Measurements from ENCODE around the gene CDCA7.
"Not testable (repeated sequence)": the region's sequence is repeated elsewhere in the genome, so short reads cannot be mapped to it uniquely, and the experiment has no call there.

Gene CDCA7

DNA sequence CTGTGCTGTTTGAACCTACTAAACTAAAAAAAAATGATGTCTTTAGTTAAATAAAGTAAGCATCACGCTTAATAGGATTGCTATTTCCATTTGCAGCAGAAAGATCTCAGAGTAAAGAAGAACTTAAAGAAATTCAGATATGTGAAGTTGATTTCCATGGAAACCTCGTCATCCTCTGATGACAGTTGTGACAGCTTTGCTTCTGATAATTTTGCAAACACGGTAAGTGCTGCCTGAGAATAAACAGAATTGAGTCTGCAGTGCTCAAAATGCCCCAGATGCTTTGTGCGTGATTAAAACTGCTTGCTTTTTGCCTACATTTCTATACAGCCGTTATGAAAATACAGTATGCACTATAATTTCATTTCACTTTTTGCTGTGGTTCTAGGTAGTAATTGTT, 3.9 kb downstream of the CDCA7 start:
- DNase-seq (ENCODE audit: low read depth) = no peak

DNA sequence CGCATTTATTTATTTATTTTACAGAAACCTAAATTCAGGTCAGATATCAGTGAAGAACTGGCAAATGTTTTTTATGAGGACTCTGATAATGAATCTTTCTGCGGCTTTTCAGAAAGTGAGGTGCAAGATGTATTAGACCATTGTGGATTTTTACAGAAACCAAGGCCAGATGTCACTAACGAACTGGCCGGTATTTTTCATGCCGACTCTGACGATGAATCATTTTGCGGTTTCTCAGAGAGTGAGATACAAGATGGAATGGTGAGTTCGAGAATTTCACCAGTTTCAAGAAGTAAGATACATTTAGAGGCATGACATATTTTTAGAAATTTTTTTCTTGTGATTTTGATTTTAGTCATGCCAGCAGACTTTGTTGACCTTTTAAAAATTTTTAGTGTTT, 4.6 kb downstream of the CDCA7 start:
- no peak for DNase-seq (ENCODE audit: low read depth)

DNA sequence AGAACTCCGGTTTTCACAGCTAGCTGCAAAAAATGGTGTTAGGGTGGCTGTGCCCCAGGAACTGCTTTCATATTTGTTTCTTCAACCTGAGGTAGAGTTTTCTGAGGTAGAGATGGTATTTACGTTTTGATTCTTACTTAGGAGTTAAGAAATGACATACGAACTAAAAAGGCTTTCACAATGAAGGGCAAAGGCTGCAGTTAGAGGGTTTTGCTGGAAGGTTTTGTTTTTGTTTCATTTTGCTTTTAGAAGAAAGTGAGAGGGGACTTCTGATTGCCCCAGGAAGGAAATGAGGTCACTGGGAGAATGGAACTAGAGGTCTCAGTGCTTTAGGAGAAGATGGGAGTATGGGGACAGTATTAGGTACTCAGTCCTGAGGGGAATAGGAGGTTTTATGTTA, 15.5 kb downstream of the CDCA7 start:
- DNase-seq (ENCODE audit: low read depth) = no peak

DNA sequence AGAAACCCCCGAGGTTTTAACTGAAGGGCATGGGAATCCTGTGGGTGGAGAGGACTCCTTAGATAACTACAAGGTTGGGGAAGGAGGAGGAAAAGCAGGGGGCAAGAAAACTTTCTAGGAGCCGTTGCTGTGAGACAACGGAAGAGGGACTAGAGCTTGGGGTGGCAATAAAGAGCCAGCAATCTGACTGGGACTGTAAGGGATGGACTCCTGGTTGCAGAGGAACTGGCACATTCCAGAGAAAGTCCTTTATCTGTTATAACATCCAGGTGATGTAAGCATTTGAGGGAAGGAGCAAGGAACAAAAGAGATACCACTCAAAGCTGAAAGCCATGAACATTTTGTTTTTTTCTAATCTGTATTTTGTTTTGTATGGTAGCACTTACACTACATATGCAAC, 16.4 kb downstream of the CDCA7 start:
- no peak for DNase-seq (ENCODE audit: low read depth)

DNA sequence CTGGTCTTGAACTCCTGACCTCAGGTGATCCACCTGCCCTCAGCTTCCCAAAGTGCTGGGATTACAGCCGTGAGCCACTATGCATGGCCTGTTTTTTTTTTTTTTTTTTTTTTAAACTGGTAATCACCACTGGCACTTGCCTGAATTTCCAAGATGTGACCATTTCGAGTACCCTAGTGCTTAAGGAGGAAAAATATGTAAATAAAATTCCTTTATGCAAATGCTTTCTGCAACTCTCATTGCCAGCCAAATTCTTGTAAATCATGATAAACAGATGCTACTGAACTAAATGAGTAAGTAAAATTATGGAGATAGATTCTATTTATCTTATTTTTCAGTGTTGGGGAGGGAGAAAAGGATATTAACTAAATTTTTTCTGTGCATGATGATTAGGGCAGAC, 18.6 kb downstream of the CDCA7 start:
- DNase-seq (ENCODE audit: low read depth) = no peak

DNA sequence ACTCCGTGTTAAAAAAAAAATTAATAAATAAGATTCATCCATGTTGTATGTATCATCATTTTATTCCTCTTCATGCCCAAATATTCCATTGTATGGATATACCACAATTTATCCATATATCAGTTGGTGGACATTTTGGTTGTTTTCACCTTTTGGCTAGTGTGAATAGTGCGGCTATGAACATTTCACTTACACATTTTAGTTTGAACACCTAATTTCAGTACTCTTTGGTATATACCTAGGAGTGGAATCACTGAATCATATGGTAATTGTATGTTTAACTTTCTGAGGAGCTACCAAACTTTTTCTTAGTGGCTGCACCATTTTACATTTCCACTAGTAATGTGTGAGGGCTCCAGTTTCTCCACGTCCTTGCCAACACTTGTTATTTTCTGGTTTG, 20.0 kb downstream of the CDCA7 start:
- DNase-seq (ENCODE audit: low read depth) = no peak

DNA sequence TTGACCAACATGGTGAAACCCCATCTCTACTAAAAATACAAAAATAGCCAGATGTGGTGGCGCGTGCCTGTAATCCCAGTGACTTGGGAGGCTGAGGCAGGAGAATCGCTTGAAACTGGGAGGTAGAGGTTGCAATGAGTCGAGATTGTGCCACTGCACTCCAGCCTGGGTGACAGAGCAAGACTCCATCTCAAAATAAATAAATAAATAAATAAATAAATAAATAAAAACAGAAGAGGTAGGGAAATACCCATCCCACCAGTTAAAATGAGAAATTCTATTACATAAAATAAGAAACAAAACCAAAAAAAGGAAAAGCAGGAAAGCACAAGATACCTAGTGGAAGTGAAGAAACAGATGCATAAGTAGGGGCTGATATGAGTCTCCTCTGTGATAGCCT, 30.9 kb downstream of the CDCA7 start:
- DNase-seq (ENCODE audit: low read depth) = not testable (repeated sequence)

DNA sequence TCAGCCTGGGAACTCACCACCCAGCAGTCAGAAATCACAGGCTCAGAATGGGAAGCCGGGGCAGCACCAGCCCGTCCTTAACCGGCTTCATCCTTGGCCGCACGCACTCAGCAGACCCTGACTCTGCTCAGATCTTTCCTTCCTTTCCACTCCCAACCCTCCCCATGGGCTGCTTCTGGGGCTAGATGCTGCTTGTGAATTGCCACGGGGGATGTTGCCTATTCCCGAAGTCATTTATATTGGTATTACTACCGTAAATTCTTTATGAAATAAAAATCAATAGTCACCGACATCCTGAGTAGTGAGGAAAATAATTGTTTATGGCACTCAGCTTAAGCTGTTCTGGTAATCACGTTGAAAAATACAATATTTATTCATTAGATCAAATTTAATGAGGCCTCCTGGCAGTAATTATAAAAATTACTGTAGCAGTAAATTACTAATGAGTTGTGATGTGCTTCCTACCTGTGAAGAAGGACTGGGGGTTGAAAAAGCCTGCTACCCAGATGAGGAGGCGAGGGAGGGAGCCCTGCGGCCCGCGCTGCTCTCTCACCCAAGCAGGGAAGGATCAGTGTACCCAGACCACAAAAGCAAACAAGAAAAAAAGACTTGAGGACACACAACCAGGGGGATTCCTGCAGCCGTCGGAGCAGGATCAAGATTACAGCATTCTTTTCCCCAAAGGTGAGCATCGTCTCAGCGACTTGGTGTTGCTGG, 31.5 kb downstream of the CDCA7 start:
- no peak for DNase-seq (ENCODE audit: low read depth)

DNA sequence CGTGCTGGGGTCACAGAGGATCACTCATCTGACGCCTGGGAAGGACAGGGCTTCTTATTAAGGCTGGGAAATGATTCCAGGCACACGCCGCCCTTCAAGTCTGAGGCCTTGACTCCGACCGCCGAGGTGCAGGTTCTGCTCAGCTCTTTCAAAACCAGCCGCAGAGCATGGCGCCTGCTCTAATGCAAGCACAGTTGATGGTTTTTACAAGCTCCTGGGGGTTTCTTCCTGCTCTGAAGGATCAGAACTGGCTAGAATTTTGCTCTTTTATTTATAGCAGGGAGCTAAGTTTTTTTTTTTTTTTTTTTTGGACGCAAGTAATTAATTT, 32.0 kb downstream of the CDCA7 start:
- DNase-seq (ENCODE audit: low read depth) = no peak

DNA sequence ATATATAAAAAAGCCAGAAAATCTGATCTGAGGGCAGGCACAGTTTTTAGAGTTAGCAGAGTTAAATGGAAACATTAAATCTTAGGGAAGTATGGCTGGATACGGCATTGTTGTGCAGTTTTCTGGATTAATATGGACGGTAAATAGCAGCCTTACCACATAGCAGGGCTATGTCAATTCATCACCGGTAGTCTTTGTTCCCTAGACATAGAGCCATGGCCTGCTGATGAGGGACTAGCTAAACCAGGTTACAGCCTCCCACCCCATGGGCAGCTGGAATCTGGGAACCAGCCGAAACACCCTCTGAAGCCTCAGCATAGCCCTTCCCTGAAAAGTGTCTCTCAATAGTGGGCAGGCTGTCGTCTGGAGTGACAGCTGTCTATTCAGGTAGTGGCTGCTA, 32.4 kb downstream of the CDCA7 start:
- DNase-seq (ENCODE audit: low read depth) = no peak

DNA sequence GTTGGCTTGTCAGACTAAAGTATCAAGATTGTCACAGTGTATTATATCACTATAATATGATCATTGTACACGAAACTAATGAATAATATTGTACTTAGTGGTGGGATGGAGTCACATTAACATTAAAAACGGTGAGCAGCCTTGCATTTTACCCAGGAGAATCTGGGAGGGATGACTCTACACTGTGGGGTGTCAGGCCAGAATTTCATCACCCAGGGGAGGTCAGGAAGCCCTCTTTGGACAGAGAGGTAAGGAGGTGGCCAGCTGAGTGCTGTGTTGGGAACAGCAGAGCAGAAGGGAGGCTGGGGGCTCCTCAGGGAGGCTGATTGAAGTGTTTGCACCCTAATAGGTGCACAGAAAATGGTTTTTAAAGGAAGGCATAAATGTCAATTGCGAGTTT, 33.0 kb downstream of the CDCA7 start:
- DNase-seq (ENCODE audit: low read depth) = no peak

DNA sequence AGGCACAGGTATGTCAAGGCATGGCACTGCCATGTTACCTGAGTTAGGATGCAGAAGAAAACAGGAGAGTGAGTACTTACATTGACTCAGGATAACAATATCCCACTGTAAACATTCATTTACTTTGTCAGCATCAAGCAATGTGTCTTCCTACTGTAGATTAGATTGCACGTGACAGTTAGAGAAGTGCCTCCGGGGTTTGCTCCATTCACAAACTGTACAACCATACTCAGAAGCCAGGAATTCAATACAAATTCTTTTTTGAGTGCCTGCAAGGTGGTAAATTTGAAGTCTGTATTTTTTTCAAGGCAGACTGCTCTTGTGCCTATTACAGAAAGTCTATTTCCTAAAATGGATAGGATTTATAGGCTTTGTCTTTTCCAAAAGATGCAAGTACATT, 34.1 kb downstream of the CDCA7 start:
- no peak for DNase-seq (ENCODE audit: low read depth)

DNA sequence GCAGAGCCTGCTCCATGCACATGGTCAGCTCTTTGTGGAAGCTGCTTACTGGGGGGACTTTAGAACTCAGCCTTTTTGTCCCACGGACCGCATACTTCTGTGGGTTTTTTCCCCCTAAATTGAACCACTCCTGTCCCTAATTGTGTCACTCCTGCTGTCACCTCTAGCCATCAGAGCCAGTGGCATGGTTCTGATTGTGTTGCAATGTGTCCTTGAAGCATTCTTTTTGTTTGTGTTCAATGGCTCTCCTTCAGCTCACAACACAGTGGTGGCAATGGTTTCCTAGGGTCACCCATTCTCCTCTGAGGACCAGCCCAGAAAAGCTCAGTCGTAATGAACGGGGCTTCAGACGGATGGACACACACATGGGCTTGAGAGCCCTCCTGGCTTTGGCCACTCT, 35.4 kb downstream of the CDCA7 start:
- DNase-seq (ENCODE audit: low read depth) = no peak

DNA sequence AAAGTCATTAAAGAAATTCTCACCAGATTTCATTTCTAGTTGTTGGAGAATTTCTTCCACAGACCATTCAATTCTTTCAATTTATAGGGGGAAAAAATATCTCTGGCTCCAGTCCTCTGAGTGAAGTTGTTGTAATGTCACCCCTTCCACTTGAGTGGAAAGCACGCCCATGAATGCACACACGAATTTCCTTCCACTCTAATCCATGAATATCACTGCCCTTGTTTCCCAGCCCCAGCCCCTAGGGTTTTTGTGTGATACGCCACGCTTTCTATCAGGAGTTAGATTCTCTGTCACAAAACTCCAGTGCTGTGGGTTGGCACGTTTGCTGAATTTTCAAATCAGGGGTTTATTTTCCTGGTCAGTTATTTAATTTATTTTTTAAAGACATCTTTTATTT, 38.1 kb downstream of the CDCA7 start:
- DNase-seq (ENCODE audit: low read depth) = no peak

DNA sequence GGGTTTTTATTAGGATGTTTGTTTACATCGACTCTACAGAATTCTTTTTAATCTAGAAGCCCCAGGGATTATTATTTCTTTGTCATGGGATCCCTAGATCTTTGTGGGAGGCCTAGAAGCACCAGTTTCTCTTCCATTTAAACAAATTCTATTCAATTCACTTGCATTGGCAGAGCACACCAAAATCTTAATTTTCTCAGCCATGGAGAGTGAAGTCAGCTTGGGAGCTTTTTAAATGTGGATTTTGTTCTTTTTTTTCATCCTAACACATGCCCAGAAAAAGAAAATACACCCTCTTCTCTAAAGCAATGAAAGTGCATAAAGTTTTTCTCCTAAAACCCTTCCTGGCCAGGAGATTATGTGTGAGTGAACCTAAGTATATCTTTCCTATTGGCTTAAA, 38.5 kb downstream of the CDCA7 start:
- no peak for DNase-seq (ENCODE audit: low read depth)

DNA sequence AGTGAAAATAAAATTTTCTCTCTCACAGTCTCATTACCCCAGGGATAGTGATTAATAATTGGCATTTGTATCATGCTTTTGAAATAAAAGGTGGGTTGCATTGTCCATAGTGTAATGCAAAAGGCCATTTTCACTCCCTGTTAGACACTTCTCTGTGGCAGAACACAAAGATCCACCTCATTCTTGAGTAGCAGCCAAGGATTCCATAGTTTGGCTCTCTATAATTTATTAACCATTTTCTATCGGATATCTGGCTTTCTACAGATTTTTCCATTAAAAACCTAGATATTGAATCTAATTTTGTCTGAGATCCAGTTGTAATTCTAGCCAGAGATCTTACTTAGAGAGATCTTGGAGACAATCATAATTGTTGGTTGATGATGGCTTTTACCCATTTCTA, 39.0 kb downstream of the CDCA7 start:
- DNase-seq (ENCODE audit: low read depth) = no peak

DNA sequence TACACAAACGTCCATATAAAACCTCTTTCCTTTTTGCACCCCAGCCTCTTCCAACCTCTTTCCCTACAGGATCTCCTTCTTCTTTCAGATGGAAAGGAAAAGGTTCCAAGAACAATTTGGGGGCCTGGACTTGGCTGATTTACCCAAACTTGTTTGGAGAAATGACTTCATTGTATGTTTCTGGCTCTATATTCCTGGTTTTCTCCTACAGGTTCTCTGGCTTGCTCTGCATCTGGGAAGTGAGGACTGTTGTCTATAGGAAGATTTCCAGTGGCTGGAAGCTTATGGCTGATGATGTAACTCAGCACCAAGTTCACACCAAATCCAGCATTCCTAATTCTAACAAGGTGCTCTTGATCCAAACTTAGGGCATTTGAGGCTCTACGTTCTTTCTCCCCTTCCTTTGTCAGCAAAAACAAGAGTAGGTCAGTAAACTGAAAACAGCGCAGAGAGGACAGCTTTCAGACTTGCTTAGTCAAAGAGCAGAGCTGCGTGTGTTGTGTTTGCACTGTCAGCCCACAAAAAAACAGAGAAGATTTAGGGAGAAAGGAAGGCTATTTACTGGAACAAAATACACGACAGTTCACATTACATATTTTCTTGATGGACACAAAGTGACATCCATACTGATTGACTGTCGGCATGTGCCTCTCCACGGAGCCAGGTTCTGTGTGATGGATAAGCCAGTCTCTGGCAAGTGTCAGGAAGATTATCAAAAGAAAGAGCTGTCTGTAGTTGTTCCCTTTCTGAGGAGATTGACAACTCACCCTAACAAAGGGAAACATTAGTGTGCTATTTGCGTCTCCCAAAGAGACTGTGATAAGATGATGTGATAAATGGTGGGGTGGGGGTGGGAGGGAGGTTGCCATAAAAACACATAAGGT, 39.7 kb downstream of the CDCA7 start:
- no peak for DNase-seq (ENCODE audit: low read depth)

DNA sequence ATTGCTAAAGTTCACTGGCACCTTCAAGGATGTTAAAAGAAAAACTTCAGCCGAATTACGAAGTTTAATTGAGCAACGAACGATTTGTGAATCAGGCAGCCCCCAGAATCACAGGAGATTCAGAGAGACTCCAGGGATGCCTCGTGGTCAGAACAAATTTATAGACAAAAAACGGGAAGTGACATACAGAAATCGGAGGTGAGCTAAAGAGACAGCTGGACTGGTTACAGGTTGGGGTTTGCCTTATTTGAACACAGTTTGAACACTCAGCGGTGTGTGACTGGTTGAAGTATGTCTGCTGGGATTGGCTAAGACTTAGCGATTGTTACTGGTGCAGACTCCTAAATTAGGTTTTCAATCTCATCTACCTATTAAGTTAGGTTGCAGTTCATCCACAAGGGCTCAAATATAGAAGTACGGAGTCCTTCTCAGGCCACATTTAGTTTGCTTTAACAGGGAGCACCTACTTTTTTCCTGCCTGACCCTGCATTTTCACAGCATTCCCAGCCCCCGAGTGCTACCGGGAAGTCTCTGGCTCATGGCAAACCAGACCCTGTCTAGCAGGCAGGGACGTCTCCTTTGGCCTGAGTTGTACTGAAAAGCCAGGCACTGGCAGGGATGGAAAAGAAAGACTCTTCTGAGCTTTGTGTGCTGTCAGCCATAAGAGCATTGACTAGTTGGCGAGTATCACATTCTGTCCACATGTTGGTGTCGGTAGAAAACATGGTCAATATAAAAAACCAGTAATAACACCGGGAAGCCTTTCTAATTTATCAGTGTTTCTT, 41.1 kb downstream of the CDCA7 start:
- DNase-seq (ENCODE audit: low read depth) = no peak

DNA sequence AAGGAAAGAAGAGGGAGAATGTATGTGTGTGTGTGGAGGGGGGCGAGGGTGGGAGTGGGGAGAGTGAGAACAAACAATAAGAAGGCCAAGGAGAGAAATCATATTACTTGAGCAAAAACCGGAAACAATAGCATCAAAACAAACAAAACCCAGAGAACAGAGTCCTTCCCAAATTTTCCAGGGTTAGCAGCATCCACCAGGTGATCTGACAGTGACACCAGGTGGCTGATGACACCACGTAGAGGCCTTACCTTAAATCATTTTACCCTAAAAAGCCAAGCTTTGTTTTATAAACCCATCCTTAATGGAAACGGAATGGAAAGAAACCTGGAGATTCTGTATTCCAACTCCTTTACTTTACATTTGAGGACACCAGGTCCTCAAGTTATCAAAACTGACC, 42.9 kb downstream of the CDCA7 start:
- DNase-seq (ENCODE audit: low read depth) = no peak

DNA sequence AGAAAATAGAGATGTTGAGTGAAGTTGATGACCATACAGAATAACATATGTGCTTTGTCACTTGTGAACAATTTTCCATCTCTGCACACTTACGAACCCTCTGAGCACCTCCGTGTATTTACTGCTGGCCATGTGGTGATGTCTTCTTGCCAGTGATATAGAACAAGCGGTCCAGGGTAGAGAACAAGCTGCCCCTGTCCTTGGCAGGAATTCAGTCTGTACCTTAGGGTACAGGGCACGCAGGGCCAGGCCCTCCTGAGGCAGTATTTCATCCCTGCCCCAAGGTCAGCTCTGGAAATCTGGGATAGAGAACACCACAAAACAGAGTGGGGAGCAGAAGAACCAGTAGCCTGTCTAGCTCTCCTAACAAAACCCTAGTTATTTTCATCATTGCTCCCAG, 44.6 kb downstream of the CDCA7 start:
- DNase-seq (ENCODE audit: low read depth) = no peak

DNA sequence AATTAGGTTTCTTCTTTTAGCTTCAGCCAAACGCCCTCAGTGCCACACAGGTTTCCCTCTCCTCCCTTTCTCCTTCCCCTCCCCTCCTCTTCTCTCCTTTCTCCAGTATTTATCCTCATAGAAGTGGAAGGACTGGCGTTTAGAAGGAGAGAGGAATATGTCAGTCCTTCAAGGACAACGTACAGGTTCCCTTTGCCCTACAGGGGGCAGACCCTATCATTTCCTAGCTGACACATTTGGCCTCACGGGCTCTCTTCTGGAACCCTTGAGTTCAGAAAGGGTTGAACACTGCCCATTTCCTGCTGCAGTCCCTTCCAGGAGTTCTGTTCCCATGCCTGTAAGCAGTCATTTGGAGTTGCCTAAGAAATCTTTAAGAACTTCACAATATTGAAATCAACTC, 46.1 kb downstream of the CDCA7 start:
- no peak for DNase-seq (ENCODE audit: low read depth)

DNA sequence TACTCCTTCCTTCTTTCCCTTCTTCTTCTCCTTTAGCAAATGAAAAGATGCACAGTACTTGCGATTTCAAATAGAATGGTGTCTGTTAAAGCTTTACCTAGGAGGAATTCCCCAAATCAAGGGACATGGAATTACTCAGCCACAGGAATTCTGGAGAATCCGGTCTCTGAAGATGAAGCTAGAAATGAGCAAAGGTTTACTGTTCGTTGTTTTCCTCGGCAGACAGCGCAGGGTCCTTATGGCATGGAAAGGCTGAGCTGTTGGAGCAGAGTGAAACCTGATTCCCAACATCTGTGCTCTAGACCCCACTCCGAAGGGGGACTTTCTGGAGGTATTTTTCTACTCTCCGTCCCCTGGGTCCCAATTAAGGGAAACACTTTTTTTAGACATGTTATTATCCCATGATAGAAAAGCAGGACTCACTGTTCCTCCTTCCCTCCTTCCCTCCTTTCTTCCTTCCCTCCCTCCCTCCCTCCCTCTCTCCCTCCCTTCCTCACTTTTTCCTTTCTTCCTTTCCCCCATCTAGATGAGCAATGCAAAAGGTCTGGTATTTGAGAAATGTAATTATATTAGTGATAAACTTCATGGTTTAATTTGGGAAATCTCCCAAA, 47.1 kb downstream of the CDCA7 start:
- DNase-seq (ENCODE audit: low read depth) = no peak

Data from T follicular helper cell (primary cell).